ENCODE data around the gene MARCHF10. TPM values are rescaled to one million over a fixed set of nuclear protein-coding genes. Genes with fewer than 3 reads are reported as not detected.

The MARCHF10 gene
- total RNA-seq, 1 donor from 2014 or later = 0.25 TPM

DNA sequence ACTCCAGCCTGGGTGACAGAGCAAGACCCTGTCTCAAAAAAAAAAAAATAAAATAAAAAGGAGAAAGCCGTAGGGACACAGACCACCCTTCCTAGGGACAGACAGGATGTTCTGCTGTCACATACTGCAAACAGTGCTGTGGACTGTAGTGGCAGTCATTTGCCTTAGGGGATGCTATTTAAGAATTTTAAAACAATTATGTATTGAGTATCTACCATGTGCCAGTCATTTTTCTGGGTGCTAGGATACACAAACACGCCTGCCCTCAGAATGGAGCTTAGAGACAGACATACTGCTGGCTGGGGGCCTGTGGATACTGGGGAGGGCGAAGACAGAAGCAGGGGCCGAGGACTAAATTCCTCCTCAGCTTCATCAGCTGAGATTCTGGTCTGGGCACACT is 135.2 kb downstream of the MARCHF10 start:
- peaks cover 0 to 10% of the 10 kb centered on the region in 2 donors for H3K36me3 ChIP-seq
- H3K27me3 ChIP-seq = no peaks in the 10 kb centered on the region
- no peak for DNase-seq (ENCODE audit: extremely low spot score in 2 of 2)
- intact Hi-C loops (cut with DNase I) = no loop called here
- H3K9me3 ChIP-seq = no peaks in the 10 kb centered on the region
- no peak for TF ChIP-seq POLR2A (IDR thresholded peaks at IDR 0.05)
- TF ChIP-seq POLR2AphosphoS5 (IDR thresholded peaks at IDR 0.05; ENCODE audit: insufficient read depth in 1 of 2, low read depth in 1 of 2) = no peak
- no peak for TF ChIP-seq CTCF (IDR thresholded peaks at IDR 0.05)
- H3K4me3 ChIP-seq = no peak overlapping the region
- no peak overlapping the region for H3K27ac ChIP-seq
- peaks cover 30% of the 10 kb centered on the region for H3K4me1 ChIP-seq

- DNase-seq (ENCODE audit: extremely low spot score in 2 of 2) = no peak
- peak in 1 of 2 donors; percentile 37 for TF ChIP-seq POLR2AphosphoS5 (IDR thresholded peaks at IDR 0.05; ENCODE audit: insufficient read depth in 1 of 2, low read depth in 1 of 2)
- TF ChIP-seq CTCF (IDR thresholded peaks at IDR 0.05) = no peak
- no peak for TF ChIP-seq POLR2A (IDR thresholded peaks at IDR 0.05)
- Histone ChIP-seq H3K4me1 (peaks cover 30% of the 10 kb centered on the region), H3K4me3 (no peak overlapping the region), H3K27me3 (no peaks in the 10 kb centered on the region), H3K9me3 (no peaks in the 10 kb centered on the region), H3K36me3 (peaks cover 0 to 17% of the 10 kb centered on the region in 2 donors), H3K27ac (peak overlapping the region; percentile 29)
- intact Hi-C loops (cut with DNase I) = no loop called here
Observed at GRCh38 chr17:62671553-62671952, 136.6 kb downstream of the MARCHF10 start.

- TF ChIP-seq CTCF (IDR thresholded peaks at IDR 0.05) (no peak), POLR2AphosphoS5 (IDR thresholded peaks at IDR 0.05; ENCODE audit: insufficient read depth in 1 of 2, low read depth in 1 of 2) (peak in 1 of 2 donors; percentile 27)
- H3K4me3 ChIP-seq = no peak overlapping the region
- no peaks in the 10 kb centered on the region for H3K27me3 ChIP-seq
- H3K4me1 ChIP-seq = peaks cover 30% of the 10 kb centered on the region
- no peaks in the 10 kb centered on the region for H3K9me3 ChIP-seq
- peaks cover 0 to 20% of the 10 kb centered on the region in 2 donors for H3K36me3 ChIP-seq
- no peak for DNase-seq (ENCODE audit: extremely low spot score in 2 of 2)
- H3K27ac ChIP-seq = no peak overlapping the region
- intact Hi-C loops (cut with DNase I) = no loop called here
Observed at GRCh38 chr17:62670202-62670821, 137.8 kb downstream of the MARCHF10 start.

DNA sequence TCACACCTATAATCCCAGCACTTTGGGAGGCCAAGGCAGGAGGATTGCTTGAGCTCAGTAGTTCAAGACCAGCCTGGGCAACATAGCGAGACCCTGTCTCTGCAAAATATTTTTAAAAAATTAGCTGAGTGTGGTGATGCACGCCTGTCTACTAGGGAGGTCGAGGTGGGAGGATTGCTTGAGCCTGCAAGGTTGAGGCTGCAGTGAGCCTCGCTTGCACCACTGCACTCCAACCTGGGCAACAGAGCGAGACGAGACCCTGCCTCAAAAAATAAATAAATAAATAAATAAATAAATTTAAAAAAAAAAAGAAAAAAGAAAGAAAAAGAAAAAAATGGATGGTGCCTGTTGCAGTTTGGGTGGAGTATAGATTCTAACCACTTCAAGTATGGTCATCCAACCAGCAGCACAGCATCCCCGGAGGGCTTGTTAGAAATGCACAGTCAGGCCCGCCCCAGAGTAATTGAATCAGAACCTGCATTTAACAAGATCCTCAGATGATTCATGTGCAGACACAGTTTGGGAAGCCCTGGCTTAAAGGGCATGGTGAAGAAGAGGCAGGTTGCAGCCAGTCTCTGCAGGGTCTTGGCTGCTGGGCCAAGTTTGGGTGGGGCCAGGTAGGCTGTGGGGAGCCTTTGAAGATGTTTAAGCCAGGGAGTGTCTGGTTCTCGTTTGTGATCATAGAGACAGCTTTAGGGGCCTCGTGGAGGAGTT is 139.9 kb downstream of the MARCHF10 start:
- intact Hi-C loops (cut with DNase I) = no loop called here
- TF ChIP-seq CTCF (IDR thresholded peaks at IDR 0.05) (no peak), POLR2AphosphoS5 (IDR thresholded peaks at IDR 0.05; ENCODE audit: insufficient read depth in 1 of 2, low read depth in 1 of 2) (peak in 1 of 2 donors; percentile 83)
- Histone ChIP-seq H3K36me3 (peaks cover 0 to 20% of the 10 kb centered on the region in 2 donors), H3K27me3 (no peaks in the 10 kb centered on the region), H3K4me3 (no peak overlapping the region), H3K4me1 (peaks cover 22% of the 10 kb centered on the region), H3K27ac (no peak overlapping the region), H3K9me3 (no peaks in the 10 kb centered on the region)
- peak in 1 of 2 donors; percentile 85 for DNase-seq (ENCODE audit: extremely low spot score in 2 of 2)

All from vagina (tissue), 2 donors.